ENCODE results near the gene TAF13.
A peak's percentile ranks its signal among the peaks of the same experiment; 100 is the strongest.

The TAF13 gene

GRCh38 chr1:109109906-109110305 lies 34.1 kb upstream of the TAF13 start:
- Histone ChIP-seq H3K36me3 (ENCODE audit: control insufficient read depth, insufficient read depth, low read length) (no peaks in the 10 kb centered on the region), H3K27ac (ENCODE audit: low read depth, low read length) (no peak overlapping the region), H3K9me3 (ENCODE audit: control insufficient read depth, insufficient read depth, low read length) (no peaks in the 10 kb centered on the region), H3K27me3 (ENCODE audit: control insufficient read depth, insufficient read depth, low read length) (peaks cover 39% of the 10 kb centered on the region), H3K4me3 (ENCODE audit: low read depth, low read length) (no peak overlapping the region), H3K4me1 (ENCODE audit: control insufficient read depth, insufficient read depth, low read length) (no peaks in the 10 kb centered on the region), H3K9ac (ENCODE audit: low read depth, low read length) (no peak overlapping the region)

DNA sequence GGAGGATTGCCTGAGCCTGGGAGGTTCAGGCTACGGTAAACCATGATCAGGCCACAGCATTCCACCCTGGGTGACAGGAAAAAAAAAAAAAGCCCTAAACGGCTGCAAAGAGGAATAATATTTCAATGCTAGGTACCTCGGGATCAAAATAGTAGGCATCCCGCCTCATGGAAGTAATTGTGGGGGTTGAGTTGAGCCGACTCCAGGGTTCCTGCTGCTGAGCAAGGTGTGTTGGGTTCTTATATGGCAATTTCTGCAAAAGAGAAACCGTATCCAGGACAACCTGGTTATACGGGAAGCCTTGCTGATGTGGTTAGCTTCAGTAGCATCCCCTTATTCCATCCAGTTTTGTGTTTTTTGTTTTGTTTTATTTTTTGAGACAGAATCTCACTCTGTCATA lies 32.0 kb upstream of the TAF13 start:
- Histone ChIP-seq H3K27me3 (ENCODE audit: control insufficient read depth, insufficient read depth, low read length) (peaks cover 18% of the 10 kb centered on the region), H3K9me3 (ENCODE audit: control insufficient read depth, insufficient read depth, low read length) (no peaks in the 10 kb centered on the region), H3K27ac (ENCODE audit: low read depth, low read length) (no peak overlapping the region), H3K4me3 (ENCODE audit: low read depth, low read length) (no peak overlapping the region), H3K9ac (ENCODE audit: low read depth, low read length) (no peak overlapping the region), H3K36me3 (ENCODE audit: control insufficient read depth, insufficient read depth, low read length) (no peaks in the 10 kb centered on the region), H3K4me1 (ENCODE audit: control insufficient read depth, insufficient read depth, low read length) (no peaks in the 10 kb centered on the region)

DNA sequence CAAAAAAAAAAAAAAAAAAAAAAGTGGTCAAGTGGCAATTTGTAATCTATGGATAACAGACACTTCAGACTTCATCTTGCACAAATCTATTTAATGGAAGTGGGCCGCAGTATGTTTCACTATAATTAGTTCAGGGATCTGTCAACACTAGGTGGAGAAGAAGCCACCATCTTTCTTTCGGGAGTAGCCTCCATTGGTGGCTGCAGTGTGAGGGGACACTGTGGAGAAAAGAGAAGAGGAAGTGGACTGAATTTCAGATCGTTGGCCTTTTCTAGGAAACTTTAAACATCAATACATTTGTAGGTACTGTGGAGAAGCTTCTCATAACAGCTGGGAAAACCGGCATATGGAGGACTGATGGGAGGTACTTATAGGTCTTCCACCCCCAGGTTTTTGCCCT lies 30.1 kb upstream of the TAF13 start:
- peaks cover 6% of the 10 kb centered on the region for H3K27me3 ChIP-seq (ENCODE audit: control insufficient read depth, insufficient read depth, low read length)
- H3K4me1 ChIP-seq (ENCODE audit: control insufficient read depth, insufficient read depth, low read length): no peaks in the 10 kb centered on the region
- H3K36me3 ChIP-seq (ENCODE audit: control insufficient read depth, insufficient read depth, low read length): peaks cover 6% of the 10 kb centered on the region
- no peak overlapping the region for H3K27ac ChIP-seq (ENCODE audit: low read depth, low read length)
- no peak overlapping the region for H3K4me3 ChIP-seq (ENCODE audit: low read depth, low read length)
- no peaks in the 10 kb centered on the region for H3K9me3 ChIP-seq (ENCODE audit: control insufficient read depth, insufficient read depth, low read length)
- H3K9ac ChIP-seq (ENCODE audit: low read depth, low read length): no peak overlapping the region

- Histone ChIP-seq H3K9me3 (ENCODE audit: control insufficient read depth, insufficient read depth, low read length) (no peaks in the 10 kb centered on the region), H3K4me1 (ENCODE audit: control insufficient read depth, insufficient read depth, low read length) (no peaks in the 10 kb centered on the region), H3K27me3 (ENCODE audit: control insufficient read depth, insufficient read depth, low read length) (no peaks in the 10 kb centered on the region; the same call in 1 of the 2 replicates), H3K9ac (ENCODE audit: low read depth, low read length) (no peak overlapping the region), H3K27ac (ENCODE audit: low read depth, low read length) (no peak overlapping the region), H3K4me3 (ENCODE audit: low read depth, low read length) (no peak overlapping the region), H3K36me3 (ENCODE audit: control insufficient read depth, insufficient read depth, low read length) (peaks cover 6% of the 10 kb centered on the region)
These were observed 28.8 kb upstream of the TAF13 start for GRCh38 chr1:109104364-109105151.

- peak overlapping the region; percentile 88 for H3K27ac ChIP-seq (ENCODE audit: low read depth, low read length)
- H3K9me3 ChIP-seq (ENCODE audit: control insufficient read depth, insufficient read depth, low read length): no peaks in the 10 kb centered on the region
- H3K4me1 ChIP-seq (ENCODE audit: control insufficient read depth, insufficient read depth, low read length): no peaks in the 10 kb centered on the region
- peaks cover 6% of the 10 kb centered on the region for H3K36me3 ChIP-seq (ENCODE audit: control insufficient read depth, insufficient read depth, low read length)
- H3K4me3 ChIP-seq (ENCODE audit: low read depth, low read length): peak overlapping the region; percentile 90
- H3K27me3 ChIP-seq (ENCODE audit: control insufficient read depth, insufficient read depth, low read length): no peaks in the 10 kb centered on the region
- peak overlapping the region; percentile 96 for H3K9ac ChIP-seq (ENCODE audit: low read depth, low read length)
These were observed 24.4 kb upstream of the TAF13 start for GRCh38 chr1:109099938-109100773.

DNA sequence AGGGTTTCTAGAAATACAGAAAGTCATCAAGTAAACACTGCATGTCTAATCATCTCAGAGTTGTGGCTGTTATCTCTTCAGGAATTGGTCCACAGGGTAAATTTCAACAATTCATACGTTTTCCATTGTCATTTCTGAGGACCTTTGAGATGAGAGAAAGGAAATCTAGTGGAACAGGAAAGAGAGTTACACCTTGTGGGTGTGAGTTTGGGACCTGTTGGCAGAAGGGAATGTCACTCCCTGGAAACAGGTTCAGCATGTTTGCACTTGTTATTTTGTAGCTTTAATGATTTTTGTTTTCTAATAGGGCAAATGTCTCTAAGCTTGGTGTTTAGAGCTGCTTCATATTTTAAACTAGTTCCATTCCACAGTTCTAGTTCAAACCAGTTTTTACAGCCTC lies 20.3 kb upstream of the TAF13 start:
- Histone ChIP-seq H3K4me1 (ENCODE audit: control insufficient read depth, insufficient read depth, low read length) (peaks cover 3% of the 10 kb centered on the region; the same call in 1 of the 2 replicates), H3K9ac (ENCODE audit: low read depth, low read length) (no peak overlapping the region), H3K4me3 (ENCODE audit: low read depth, low read length) (no peak overlapping the region), H3K9me3 (ENCODE audit: control insufficient read depth, insufficient read depth, low read length) (no peaks in the 10 kb centered on the region), H3K36me3 (ENCODE audit: control insufficient read depth, insufficient read depth, low read length) (peaks cover 14% of the 10 kb centered on the region), H3K27me3 (ENCODE audit: control insufficient read depth, insufficient read depth, low read length) (no peaks in the 10 kb centered on the region), H3K27ac (ENCODE audit: low read depth, low read length) (no peak overlapping the region)

GRCh38 chr1:109095631-109096030 lies 19.8 kb upstream of the TAF13 start:
- peaks cover 14% of the 10 kb centered on the region for H3K36me3 ChIP-seq (ENCODE audit: control insufficient read depth, insufficient read depth, low read length)
- no peak overlapping the region for H3K27ac ChIP-seq (ENCODE audit: low read depth, low read length)
- no peak overlapping the region for H3K4me3 ChIP-seq (ENCODE audit: low read depth, low read length)

DNA sequence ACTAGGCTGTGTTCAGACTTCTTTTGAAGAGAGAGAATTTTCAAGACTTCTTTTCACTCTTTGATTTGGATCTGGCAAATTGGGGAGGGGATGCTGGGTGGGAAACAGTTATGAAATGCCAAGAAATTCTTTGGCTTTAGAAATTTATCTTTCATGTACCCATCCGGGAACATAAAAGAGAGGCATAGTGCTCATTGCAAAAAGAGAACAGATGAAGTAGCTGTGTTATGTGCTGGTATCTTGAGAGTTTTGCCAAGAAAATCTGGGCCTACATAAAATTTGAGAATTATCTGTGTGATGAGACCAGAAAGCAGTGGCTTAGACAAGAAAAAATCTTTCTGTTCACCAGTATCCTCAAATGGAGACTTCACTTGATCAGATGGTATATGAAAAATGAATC lies 19.1 kb upstream of the TAF13 start:
- Histone ChIP-seq H3K27ac (ENCODE audit: low read depth, low read length) (no peak overlapping the region), H3K4me3 (ENCODE audit: low read depth, low read length) (no peak overlapping the region), H3K9me3 (ENCODE audit: control insufficient read depth, insufficient read depth, low read length) (no peaks in the 10 kb centered on the region), H3K9ac (ENCODE audit: low read depth, low read length) (no peak overlapping the region), H3K36me3 (ENCODE audit: control insufficient read depth, insufficient read depth, low read length) (peaks cover 14% of the 10 kb centered on the region), H3K27me3 (ENCODE audit: control insufficient read depth, insufficient read depth, low read length) (no peaks in the 10 kb centered on the region), H3K4me1 (ENCODE audit: control insufficient read depth, insufficient read depth, low read length) (peaks cover 3% of the 10 kb centered on the region; the same call in 1 of the 2 replicates)

More at GRCh38 chr1:109095631-109096030, 19.8 kb upstream of the TAF13 start:
- Histone ChIP-seq H3K27me3 (ENCODE audit: control insufficient read depth, insufficient read depth, low read length) (no peaks in the 10 kb centered on the region), H3K9me3 (ENCODE audit: control insufficient read depth, insufficient read depth, low read length) (no peaks in the 10 kb centered on the region), H3K4me1 (ENCODE audit: control insufficient read depth, insufficient read depth, low read length) (peaks cover 3% of the 10 kb centered on the region; the same call in 1 of the 2 replicates), H3K9ac (ENCODE audit: low read depth, low read length) (no peak overlapping the region)

GRCh38 chr1:109094377-109094803 lies 18.6 kb upstream of the TAF13 start:
- peaks cover 14% of the 10 kb centered on the region for H3K36me3 ChIP-seq (ENCODE audit: control insufficient read depth, insufficient read depth, low read length)
- H3K9ac ChIP-seq (ENCODE audit: low read depth, low read length): no peak overlapping the region
- peaks cover 6% of the 10 kb centered on the region for H3K4me1 ChIP-seq (ENCODE audit: control insufficient read depth, insufficient read depth, low read length)
- no peak overlapping the region for H3K27ac ChIP-seq (ENCODE audit: low read depth, low read length)
- no peaks in the 10 kb centered on the region for H3K27me3 ChIP-seq (ENCODE audit: control insufficient read depth, insufficient read depth, low read length)
- H3K4me3 ChIP-seq (ENCODE audit: low read depth, low read length): no peak overlapping the region
- H3K9me3 ChIP-seq (ENCODE audit: control insufficient read depth, insufficient read depth, low read length): no peaks in the 10 kb centered on the region

- H3K36me3 ChIP-seq (ENCODE audit: control insufficient read depth, insufficient read depth, low read length): peaks cover 14% of the 10 kb centered on the region
- peak overlapping the region; percentile 73 for H3K9ac ChIP-seq (ENCODE audit: low read depth, low read length)
- H3K27me3 ChIP-seq (ENCODE audit: control insufficient read depth, insufficient read depth, low read length): no peaks in the 10 kb centered on the region
- H3K4me3 ChIP-seq (ENCODE audit: low read depth, low read length): peak overlapping the region; percentile 92
- H3K4me1 ChIP-seq (ENCODE audit: control insufficient read depth, insufficient read depth, low read length): peaks cover 7% of the 10 kb centered on the region
- H3K27ac ChIP-seq (ENCODE audit: low read depth, low read length): no peak overlapping the region
- no peaks in the 10 kb centered on the region for H3K9me3 ChIP-seq (ENCODE audit: control insufficient read depth, insufficient read depth, low read length)
These were observed 16.0 kb upstream of the TAF13 start for GRCh38 chr1:109091839-109092193.

All from HUES48 (cell line).